OCI-LY1 (cell line): Measurements from ENCODE around the gene KCNMA1.

Experiments
- CTCF ChIP-seq: fragments of 200-600 bp; sonication (generic), shearing (Covaris generic); IDR thresholded peaks from 2 replicates; pipeline ENCODE4 v1.5.1; 2017; ENCODE audit warnings: mild to moderate bottlenecking, antibody characterized with exemption, low read length, moderate library complexity, mixed read lengths
- EZH2 ChIP-seq: fragments of 200-600 bp; sonication (generic), shearing (Covaris generic); IDR thresholded peaks from 2 replicates; pipeline ENCODE4 v1.8.0; 2017; ENCODE audit warnings: borderline replicate concordance, mixed run types, mild to moderate bottlenecking, antibody characterized with exemption, low read length, moderate library complexity, mixed read lengths

GRCh38 chr10:77413231-77413630 lies 224.4 kb downstream of the KCNMA1 start:
- TF ChIP-seq CTCF (no peak), EZH2 (no peak)
